ENCODE results near the gene ASTN1.

ASTN1 gene

DNA sequence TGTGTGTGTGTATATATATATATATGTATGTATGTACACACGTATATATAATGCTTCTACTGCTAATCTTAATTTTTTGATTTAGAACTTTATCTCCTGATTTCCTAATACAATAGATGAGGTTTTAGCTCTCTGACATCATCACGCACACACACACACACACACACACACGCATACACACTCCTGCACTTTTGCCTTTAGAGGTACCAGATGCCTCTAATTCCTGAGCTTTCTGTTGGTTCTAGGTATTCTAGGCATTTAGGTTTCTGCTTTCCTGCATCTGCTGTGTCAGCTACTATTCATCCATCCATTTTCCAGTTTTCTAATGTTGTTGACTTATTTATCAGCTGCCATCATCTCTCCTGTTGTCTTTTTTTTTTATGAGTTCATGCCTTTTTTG is 348.3 kb downstream of the ASTN1 start:
- DNase-seq = no peak

DNA sequence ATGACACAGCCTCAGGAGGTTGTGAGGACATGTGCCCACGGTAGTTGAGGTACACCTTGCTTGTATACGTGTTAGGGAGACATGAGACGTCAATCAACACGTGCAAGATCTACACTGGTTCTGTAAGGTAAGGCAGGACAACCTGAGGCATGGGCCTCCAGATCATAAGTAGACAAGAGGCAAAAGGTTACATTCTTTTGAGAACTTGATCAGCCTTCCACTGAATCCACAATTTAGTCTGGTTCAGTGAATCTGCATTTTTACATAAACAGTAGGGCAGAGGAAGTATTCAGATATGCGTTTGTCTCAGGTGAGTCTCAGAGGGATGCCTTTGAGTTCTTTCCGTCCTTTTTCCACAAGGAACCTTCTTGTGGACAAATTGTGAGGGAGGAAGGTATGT is 348.9 kb downstream of the ASTN1 start:
- no peak for DNase-seq

- no peak for DNase-seq
Measured at GRCh38 chr1:176811511-176812288, 352.8 kb downstream of the ASTN1 start.

DNA sequence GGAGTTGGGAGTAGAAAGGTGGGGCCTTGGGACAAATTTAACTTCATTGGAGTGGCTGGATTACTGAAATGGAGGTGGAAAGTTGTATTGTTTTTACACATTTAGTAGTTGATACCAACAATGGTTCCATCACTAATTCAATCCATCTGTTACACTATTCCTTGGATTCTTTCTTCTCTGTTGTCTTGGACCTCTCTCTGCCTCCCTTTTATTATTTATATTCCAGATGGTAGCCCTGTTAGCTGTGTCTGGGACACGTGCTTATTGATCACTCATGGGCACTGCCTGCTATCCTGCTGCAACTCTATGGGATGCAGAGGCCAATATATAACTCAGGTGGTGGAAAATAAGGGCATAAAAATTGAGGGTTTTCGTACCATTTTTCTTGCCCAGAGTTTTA is 355.2 kb downstream of the ASTN1 start:
- DNase-seq = no peak
